MM.1S (cell line): ENCODE measurements around the gene SEMA3D.

Source experiments
- EZH2 ChIP-seq: fragments of 300-600 bp; sonication (generic); optimal IDR thresholded peaks from 2 replicates; pipeline ENCODE3; 2017; ENCODE audit warnings: low read depth, mild to moderate bottlenecking, antibody characterized with exemption, low read length, mixed read lengths
- EZH2phosphoT487 ChIP-seq: fragments of 300-600 bp; sonication (generic); IDR thresholded peaks from 2 replicates; pipeline ENCODE4 v1.6.1; 2018; ENCODE audit warnings: antibody characterized with exemption, low read length
- TF ChIP-seq, protein P1 (sequence below): fragments of 300-600 bp; sonication (generic); IDR thresholded peaks from 2 replicates; pipeline ENCODE4 v1.5.1; 2016; ENCODE audit warnings: antibody characterized with exemption, low read length, mixed read lengths

DNA sequence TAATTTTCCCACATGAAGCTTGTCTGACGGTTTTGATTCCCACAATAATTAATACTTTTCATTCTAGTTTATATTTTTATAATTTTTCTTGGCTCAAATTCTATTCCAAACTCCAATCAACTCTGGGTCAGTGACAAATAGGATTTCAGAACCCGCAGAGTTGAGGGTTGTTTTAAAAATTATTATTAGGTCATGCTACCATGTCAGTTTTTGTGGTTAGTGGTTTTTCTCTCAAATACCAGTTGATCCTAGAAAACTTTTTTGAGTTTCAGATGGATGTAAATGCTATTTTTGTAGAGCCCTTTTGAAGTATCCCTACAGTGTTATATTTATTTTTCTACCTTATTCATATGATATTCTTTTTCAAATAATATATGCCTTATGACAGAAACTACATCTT lies 237.4 kb downstream of the SEMA3D start:
- TF ChIP-seq, protein P1, sequence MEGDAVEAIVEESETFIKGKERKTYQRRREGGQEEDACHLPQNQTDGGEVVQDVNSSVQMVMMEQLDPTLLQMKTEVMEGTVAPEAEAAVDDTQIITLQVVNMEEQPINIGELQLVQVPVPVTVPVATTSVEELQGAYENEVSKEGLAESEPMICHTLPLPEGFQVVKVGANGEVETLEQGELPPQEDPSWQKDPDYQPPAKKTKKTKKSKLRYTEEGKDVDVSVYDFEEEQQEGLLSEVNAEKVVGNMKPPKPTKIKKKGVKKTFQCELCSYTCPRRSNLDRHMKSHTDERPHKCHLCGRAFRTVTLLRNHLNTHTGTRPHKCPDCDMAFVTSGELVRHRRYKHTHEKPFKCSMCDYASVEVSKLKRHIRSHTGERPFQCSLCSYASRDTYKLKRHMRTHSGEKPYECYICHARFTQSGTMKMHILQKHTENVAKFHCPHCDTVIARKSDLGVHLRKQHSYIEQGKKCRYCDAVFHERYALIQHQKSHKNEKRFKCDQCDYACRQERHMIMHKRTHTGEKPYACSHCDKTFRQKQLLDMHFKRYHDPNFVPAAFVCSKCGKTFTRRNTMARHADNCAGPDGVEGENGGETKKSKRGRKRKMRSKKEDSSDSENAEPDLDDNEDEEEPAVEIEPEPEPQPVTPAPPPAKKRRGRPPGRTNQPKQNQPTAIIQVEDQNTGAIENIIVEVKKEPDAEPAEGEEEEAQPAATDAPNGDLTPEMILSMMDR, result no peak
- TF ChIP-seq EZH2 (no peak), EZH2phosphoT487 (no peak)
